ENCODE results near the gene EPHB1.

GRCh38 chr3:134749802-134750553, 45.1 kb upstream of the EPHB1 start:
- TF ChIP-seq YY1 (IDR thresholded peaks at IDR 0.05; ENCODE audit: insufficient read depth, insufficient read length) (no peak), SUZ12 (IDR thresholded peaks at IDR 0.05; ENCODE audit: extremely low read depth, insufficient read depth, insufficient read length) (no peak), ZNF274 (IDR thresholded peaks at IDR 0.05; ENCODE audit: low read depth, low read length) (no peak)

Measured in NT2/D1 (cell line).